T-helper 22 cell (primary cell): Measurements from ENCODE around the gene ASTN2.

Experiments used
- DNase-seq: peaks from one replicate; pipeline ENCODE4 v3.0.0-alpha.2; 2020; ENCODE audit warnings: low read depth

Gene ASTN2

DNA sequence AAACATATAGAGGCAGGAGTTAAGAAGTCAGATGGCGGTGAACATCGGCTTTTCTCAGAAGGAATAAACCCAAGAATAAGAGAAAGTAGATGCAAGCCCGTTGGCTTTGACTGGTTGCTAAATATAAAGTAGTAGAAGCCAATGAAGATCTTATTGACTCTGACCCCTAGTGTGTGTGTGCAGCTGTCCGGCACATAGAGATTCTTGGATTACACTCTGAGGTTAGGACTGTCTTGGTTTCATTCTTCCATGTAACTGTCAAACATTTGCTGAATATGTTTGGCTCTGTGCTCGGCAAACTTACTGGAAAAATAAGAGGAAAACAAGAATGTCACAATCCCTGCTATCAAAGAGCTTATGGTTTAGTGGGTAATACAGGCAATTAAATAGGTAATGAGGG is 54.9 kb downstream of the ASTN2 start:
- DNase-seq, result no peak

DNA sequence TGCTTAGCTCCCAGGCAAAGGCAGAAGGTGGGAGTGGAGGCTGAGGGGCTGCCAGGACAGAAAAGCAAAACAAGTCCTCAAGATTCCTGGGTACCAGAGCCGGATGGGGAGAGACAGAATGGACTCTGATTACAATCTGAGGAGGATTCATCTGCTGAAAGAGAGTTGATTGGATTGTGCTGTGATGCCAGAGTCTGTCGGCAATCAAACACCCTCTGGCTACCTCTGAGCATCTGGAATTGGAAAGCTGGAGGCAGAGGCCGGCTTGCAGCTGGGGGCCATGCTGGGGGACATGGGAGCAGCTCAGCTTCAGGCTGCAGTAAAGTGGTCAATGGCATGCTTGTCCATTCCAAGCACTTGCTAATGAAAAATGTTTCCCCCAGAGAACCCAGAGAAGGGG is 59.3 kb downstream of the ASTN2 start:
- DNase-seq, result no peak

DNA sequence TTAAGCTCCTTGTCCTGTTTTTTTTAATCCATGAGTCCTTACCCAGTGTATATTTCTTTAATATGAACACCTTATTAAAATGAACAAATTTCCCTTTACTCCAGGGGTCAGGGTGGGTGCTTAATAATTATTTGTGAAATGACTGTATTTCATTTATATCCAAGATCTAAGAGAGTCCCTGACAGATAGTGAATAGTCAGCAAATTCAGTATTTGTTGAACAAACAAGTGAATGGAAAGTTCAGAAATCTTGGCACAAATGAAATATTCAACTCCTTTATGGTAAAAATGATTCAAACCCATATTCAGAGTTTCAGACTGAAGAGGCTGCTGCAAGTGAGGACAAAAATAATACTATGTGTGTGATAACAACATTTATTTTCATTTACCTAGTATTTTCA is 59.9 kb downstream of the ASTN2 start:
- DNase-seq, result no peak

DNA sequence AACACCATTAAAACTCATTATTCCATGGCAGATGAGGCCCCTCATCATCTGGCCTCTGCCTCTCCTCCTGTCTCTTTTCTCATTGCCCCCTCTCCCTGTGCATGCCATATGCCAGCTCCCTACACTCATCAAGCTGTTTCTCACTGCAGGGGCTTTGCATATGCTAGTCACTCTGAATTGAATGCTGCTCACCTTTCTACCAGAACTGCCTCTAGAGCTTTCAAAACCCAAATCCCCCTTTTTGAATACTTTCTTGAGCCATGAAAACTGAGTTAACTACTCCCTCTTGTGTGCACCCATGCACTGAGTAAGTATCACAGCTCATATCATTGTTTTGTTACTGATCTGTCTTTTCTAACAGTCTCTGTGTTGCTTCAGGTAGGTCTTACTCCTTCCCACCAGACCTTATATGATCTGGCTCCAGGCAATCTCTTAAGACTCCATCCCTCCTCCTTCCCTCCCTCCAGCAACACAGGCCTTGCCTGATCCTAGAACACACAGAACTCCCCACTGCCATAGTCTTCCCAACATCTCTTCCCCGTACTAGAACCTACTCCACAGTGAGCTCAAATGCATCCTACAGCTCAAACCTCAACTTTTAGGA is 60.5 kb downstream of the ASTN2 start:
- DNase-seq, result no peak

DNA sequence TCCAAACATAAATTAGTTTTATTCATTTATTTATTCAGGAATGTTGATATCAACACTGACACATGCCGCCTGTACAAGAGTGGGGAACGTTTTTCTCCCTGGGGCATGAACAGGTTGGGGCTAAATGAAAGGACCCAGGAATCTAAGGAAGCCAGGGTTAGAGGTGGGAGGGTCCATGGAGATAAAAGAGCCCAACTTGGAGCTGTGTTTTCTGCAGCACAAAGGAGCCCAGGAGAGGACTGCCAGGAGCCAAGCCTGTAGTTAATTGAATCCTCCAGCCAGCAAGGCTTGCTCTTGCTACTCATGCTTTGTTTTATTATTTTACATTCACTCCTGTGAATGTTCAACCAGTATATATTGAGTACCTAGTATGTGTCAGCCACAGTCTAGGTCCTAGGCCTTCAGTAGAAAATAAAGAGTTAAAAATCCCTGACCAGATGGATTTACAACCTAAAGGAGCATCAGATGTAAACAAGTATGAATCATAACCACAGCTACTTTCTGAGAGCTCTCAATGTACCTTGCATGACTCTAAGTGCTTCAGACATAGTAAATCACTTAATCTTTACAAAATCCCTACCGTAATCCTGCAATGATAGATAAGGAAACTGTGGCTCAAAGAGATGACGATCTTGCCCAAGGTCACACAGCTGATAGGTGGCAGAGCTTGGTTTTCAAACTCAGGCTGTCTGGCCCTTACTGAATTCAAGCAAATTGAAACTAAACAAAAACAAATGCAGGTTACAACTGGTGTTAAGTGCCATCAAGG is 69.8 kb downstream of the ASTN2 start:
- DNase-seq, result no peak

DNA sequence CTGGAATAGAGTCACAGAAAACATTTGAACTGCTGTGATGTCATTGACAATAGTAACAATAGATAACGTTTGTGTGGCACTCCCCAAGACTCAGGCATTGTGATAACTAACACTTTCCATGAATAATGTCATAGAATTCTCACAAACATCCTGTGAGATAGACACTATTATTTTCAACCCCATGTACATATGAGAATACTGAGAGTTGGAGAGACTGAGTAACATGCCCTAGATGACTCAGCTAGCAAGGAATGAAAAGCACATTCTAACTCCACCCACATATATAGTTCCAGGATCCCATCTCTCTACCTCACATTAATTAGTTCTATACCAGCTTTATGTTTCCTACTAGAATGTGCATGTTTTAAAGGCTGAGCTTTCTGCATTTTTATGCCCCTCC is 71.4 kb downstream of the ASTN2 start:
- DNase-seq, result no peak

DNA sequence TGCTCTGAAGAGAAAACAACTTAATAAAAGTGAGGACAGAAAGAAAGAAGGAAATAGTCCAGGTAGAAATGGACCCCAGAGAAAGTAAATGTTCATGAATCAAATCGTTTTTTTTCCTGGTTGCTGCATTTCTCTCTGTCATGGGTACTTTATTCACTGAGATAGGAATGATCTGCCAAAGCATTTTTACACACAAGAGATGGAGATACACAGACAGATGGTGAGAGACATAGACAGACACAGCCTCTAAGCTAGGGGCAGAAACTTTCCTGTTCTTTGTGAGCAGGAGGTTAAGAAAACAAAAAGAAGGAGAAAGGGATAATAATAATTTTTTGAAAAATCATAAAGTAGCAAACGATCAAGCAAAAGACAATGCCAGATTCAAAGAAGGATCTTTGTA is 73.7 kb downstream of the ASTN2 start:
- no peak for DNase-seq

DNA sequence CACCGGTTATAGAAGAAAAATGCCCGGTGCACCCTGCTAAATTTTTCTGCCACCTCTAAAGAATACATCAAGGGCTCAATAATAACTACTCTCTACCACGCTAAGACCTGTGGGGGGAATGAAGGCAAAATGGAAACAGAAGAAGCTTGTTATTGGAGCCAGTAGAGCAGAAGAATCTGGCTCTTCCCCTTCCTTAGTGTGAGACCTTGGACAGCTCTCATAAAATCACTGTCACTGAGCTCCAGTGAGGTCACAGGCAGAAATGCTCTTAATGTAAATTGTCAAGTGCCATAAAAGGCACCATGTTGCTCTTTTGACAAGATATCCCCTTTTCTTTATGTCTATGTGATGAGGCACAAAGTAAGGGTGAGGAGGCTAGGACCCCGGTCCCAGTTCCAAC is 74.4 kb downstream of the ASTN2 start:
- no peak for DNase-seq

DNA sequence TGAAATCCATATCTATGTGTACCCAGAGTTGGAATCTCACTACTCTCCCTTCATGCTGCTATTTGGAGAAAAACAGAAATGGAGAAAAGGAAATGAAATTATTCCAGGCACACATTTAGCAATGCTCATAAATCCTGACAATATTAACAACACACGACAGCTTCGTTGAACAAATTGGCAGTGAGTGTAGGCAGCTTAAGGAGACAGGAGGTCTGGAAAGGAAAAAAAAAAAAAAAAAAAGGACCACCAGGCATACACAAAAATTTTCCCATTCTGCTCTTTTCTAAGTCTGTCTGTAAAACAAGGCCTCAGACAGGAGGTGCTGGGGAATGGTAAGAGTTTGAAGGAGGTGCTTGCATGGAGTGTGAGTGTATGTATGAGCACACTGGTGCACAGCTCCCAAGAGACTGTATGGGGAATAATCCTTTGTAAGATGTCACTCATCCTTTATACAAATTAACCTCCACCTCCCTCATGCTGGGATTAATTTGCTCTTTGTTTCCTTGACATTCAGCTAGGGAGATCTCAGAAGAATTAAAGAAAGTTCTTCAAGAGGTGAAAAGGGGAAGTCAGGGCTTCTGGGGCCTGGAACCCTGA is 78.9 kb downstream of the ASTN2 start:
- no peak for DNase-seq

DNA sequence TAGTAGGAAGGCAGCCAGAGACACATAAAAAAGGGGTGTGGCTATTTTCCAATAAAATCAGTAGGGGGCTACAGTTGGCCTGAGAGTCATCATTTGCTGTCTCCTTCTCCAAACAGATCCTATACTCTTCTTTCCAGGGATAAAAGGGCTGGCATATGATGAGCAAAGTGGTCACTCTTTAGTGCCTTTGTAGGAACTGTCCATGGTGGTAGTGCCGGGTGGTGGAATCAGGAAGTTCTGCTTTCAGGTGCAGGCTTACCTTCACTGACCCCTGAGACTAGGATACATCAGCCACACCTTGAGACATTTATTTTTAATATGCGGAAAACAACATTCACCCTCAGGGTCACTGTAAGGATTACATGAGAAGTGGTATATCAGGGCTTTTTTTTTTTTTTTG is 80.8 kb downstream of the ASTN2 start:
- no peak for DNase-seq

DNA sequence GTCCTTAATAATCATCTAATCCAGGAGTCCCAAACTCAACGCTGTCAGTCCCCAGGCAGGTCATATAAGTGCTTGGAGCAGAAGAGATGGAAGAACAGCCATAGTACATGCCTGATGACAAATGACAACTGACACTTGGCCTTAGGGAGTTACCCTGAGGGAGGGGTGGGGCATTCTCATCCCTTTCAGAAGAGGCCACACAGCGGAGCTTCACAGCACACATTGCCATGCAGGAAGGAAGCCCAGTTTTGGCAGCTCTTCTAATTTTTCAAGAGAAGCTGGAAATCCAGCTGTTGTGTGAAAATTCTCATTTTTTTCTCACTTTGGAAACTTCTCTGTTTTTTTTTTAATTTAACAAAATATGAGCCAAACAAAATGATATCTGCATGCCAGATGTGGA is 89.0 kb downstream of the ASTN2 start:
- no peak for DNase-seq

DNA sequence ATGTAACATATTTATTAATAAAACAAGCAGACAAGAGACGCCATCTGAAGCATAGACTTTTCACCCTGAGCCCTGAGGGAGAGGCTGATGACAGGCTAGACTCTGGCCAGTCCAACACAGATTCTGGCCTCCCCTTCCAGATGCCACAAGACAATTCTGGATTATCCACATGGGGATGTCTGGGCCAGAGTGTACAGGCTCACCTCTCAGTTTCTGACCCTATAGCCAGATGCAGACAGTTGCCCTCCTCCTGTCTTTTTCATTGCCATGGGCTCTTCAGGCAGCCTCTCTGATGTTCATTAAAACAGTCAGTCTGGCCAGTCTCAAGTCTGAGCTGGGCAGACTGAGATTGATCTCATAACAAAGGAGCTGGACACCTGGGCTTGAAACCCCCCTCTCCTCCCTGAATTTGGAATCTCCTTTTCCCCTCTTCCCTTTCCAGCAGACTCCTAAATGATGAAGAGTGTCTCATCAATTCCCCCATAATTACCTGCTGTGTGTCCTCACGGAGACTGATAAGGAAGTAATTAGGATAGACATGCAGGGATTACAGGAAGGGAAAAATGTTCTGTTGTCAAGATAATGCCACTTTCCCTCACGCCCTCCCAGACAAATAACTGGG is 89.6 kb downstream of the ASTN2 start:
- DNase-seq, result no peak

DNA sequence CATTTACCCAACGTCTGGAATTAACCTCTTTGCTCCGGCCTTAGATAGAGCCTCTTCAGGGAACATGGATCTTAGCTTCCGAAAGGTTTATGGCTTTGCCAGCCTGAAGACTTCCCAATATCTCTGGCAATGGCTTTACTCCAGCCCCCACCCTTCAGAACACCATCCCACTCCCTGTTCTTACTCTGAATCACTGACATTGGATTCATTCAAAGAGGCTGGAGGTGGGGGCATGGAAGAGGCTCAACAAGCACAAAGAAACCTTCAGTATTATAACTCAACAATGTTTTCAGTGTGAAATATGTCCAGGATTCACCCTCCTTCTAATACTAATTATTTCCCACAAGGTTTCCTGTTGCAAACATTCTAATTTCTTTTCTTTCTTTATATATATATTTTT is 91.5 kb downstream of the ASTN2 start:
- no peak for DNase-seq

DNA sequence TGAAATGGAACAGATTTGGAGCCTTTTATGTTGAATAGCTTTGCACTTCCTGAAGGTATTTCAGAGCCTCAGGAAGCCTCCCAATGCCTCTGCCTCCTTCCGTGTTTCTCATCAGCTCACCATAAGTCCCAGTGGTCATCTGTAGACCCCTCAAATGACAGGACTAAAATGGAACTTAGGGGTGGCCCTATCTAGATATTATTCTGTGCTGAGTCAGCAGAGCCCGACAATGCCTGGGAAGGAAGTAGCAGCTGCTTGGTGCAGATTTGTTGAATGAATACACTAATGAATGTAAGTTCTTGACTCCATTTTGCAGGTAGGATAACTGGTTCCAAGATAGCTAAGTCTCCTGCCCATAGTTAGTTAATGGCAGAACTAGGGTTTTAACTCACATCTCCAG is 97.7 kb downstream of the ASTN2 start:
- no peak for DNase-seq

DNA sequence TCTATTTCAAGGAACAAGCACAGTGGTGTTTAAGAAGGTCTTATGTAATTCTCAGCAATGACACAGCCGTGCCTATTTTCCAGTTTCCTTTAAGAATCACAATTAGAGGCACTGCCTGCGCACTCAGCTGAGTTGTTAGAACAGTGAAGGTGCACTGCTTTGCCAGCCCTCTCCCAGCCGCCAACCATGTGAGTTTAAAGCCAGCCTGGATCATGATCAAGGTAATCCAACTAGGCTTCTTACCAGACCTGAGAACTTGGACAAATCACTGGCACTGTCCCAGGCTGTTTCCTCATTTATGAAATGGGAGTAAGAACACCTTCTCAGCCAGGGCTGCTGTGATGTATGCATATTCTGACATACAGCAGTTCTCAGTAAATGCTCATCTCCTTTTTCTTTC is 99.6 kb downstream of the ASTN2 start:
- DNase-seq, result no peak

DNA sequence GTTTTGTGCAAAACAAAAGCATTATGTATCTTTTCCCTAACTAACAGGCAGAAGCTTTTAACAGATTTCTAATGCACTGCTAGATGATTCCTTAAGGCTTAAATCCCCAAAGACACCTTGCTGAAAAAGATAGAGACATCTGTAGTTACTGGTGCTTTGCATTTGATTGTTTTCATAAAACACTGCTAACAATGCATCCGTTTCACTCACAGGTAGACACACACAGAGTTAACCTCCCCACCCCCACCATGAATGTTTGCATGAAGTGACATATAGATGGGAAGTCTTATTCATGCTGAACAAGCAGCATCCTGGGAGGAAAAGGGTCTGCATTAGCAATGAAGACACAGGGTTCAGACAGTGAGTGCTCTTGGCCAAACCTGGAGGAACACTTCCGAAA is 100.9 kb downstream of the ASTN2 start:
- no peak for DNase-seq

DNA sequence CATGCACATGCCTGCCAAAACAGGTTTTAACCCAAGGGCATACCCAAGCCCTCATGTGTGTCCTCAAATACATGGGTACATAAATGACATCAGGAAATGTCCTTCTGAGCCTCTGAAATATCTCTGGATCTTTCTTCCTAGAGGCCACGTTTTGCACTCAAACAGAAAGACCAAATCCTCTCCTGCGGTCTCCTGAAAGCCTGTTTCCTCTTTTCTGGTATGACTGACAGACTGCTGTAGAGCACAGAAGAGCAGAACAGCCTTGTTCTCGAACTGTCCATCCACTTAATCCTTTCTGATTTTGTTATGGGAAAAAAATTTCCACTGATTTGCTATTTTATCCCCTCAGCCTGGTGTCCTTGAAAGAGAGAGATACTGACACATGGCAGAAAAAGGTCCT is 107.2 kb downstream of the ASTN2 start:
- no peak for DNase-seq

DNA sequence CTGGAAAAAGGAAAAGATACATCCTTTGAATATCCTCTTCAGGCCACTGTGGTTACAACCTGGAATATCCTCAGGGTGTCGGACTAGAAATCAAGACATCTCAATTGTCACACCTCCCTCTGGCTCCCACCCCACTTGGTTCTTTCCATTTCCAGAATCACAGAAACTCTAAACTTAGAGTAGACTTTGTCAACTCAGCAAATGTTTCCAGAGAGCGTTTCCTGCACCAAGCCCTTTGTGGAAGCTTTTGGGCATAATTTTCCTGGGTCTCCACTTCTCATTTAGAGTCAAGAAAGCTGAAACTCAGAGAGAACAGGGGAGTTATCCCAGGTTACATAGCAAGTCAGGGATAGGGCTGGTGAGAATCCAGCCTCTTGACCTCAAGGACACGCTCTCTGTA is 108.8 kb downstream of the ASTN2 start:
- DNase-seq, result no peak

DNA sequence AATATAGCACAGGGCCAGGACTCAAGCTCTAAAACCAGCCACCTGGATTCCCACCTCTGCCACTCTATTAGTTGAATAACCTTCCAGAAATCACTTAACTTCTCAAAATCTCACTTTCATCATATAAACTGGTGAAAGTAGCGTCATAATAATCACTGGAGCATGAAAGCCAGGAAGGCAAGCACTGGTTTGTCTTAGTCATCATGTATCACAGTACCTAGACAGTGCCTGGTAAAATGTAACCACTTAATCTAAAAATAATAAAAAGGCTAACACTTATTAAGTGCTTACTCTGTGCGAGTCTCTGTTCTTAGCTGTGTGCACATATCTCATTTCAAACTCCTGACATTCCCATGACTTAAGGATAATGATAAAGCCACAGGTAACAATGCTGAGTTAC is 109.4 kb downstream of the ASTN2 start:
- DNase-seq, result no peak

DNA sequence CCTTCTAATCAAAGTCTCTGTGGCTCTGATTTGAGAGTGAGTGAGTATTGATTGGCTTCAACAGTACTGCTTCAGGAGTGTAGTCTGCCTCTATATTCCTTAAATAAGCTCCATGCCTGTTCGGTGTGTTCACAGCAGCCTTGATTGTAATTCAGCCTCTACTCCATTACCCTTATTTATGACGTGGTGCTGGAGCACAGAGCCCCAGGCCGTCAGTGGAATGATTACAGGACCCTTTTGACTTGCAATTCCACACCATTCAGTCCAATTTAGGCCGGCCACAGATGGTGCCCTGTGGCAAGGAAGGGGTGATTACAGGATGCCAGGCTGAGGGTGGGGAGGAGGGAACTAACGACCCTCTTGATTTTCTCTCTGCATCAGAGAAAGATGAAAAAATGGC is 110.3 kb downstream of the ASTN2 start:
- DNase-seq, result no peak

DNA sequence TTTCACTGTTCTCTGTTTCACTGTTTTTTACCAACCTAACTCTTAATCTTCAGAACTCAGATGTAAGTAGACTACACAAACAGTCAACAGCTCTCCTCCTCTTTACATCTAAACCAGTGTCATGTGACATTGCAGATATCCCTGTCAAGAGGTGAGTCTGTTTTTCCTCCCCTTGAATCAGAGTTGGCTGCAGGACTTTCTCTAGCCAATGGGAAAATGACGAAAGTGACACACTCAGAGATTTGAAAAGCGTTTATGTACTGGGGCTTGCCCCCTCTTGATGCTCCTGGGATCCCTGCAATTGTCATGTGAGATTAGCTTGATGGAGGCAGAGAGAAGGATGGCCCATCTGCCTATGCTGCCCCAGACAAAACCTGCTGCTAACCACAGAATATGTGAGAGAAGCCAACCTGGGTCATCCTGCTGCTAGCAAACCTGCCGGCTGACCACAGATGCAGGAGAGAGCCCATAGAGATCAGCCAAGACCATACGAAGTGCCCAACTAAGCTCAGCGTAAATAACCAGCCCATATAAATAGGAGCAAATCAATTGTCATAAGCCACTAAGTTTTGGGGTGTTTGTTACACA is 111.1 kb downstream of the ASTN2 start:
- DNase-seq, result no peak

DNA sequence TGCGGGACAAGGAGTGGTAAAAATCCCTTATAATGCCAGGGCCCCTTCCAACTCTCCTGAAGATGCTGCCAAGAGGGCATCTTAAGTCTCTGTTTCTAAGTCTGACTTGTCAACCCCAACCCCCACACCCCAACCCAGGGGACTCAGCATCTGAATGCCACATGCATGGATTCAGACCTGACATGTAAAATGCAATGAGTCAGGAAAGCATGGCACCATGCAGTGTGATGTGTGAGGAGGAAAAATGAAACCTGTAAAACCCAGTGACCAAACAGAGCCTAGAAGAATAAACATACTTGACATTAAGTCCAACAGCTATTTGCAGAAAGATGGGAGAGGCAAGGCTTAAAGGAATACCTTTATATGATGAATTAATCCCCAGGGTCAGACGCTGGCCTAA is 112.4 kb downstream of the ASTN2 start:
- no peak for DNase-seq
